DMS153 treated with DMSO at 0.1 percent for 48 hours (cell line): ENCODE results near the gene CDC42SE2.

Experiments
- DNase-seq: peaks from one replicate; lab custom pipeline; 2025; ENCODE audit not compliant: unreplicated experiment; lab: John Stamatoyannopoulos, UW

The CDC42SE2 gene

GRCh38 chr5:131430794-131431193 lies 166.9 kb downstream of the CDC42SE2 start:
- no peak for DNase-seq

DNA sequence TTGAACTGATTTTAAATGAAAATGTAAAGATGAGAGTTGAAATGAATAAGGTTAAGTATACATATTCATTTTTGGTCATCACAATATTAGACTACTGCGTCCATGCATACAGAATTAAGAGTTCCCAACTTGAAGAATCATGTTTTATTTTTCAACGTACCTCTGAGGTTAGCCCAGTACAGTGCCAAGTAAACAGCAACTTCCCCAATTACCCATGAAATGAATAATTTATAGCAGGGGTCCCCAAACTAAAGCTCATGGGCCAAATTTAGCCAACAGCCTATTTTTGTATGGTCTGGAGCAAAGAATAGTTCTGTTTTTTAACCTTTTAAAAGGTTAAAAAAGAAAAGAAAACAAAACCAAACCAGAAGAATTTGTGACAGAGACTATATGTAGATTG lies 167.9 kb downstream of the CDC42SE2 start:
- no peak for DNase-seq

DNA sequence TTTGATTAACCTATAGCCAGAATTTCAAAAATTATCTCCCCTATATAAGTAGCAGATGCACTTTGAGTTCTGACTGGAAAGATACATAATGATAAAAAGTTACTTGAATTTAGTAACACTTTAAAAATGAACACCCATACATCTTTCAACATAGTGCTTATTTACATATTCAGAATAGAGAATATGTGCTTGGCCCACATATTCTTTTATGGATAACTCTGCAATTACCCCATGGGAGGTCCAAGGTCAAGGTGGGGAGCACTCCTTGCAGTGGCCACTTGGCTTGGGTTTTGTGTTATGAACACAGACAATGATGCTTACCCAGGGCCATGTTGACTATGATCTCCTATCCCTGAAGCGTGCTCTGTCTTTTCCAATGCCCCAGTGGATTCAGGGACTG lies 169.3 kb downstream of the CDC42SE2 start:
- DNase-seq: no peak

- no peak for DNase-seq
These were observed 172.2 kb downstream of the CDC42SE2 start for GRCh38 chr5:131436081-131436480.

DNA sequence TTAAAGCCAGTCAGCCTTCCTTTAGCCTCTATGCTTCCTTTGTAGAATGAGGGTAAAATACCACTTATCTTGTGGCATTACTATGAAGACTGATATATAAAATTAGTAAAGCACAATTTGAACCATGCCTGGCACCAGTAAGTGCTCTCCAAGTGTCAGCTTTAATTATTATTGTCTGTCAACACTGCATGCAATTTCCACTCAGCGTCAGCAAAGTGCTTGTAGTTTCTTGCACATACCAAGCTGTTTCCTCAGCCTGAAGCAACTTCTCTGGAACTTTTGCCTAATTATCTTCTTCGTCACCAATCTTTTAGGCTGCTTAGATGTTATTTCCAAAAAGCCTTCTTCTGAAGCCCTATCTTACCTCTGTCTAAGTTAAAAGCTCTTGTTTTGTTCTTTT lies 177.3 kb downstream of the CDC42SE2 start:
- DNase-seq: no peak
